IMR-90 (cell line): Measurements from ENCODE around the gene PALMD. TPM values are rescaled to one million over a fixed set of nuclear protein-coding genes. Genes with fewer than 3 reads are reported as not detected.

ENCODE experiments used
- ATAC-seq: fragments of 200-7000 bp; cut with Tn5 transposase; 2 replicates; pipeline ENCODE4 v1.9.1; 2020; ENCODE audit warnings: low read depth, mild to moderate bottlenecking, moderate library complexity
- BruUV-seq: library from RNA; stranded (reverse); fragments of 400-500 nt; replicated peaks from 2 replicates; lab custom pipeline; 2021; lab: Mats Ljungman, UMichigan
- CTCF ChIA-PET: fragments of 300-600 bp; formaldehyde crosslinking; extraction: SDS; loops from one replicate; lab custom pipeline; 2021; ENCODE audit warnings: antibody characterized with exemption; lab: Yijun Ruan, JAX
- POLR2A ChIA-PET: fragments of 300-600 bp; sonication (Branson Sonifier 250); formaldehyde crosslinking; loops from one replicate; lab custom pipeline; 2022; ENCODE audit warnings: antibody characterized with exemption; ENCODE audit not compliant: unreplicated experiment; lab: Charles Lee
- DNase-seq: peaks from one replicate; pipeline ENCODE4 v3.0.0; 2013
- H2AFZ ChIP-seq: replicated peaks from 2 replicates; pipeline ENCODE3; 2013; ENCODE audit warnings: low read length, mild to moderate bottlenecking; ENCODE audit not compliant: poor library complexity
- H2AK5ac ChIP-seq: 2 replicates; pipeline ENCODE4 v1.6.1; 2013; ENCODE audit warnings: low read depth, low read length, inconsistent platforms
- H2AK9ac ChIP-seq: replicated peaks from 2 replicates; pipeline ENCODE3; 2013; ENCODE audit warnings: mild to moderate bottlenecking, low read depth, low read length, moderate library complexity; ENCODE audit not compliant: poor library complexity
- H2BK120ac ChIP-seq: 2 replicates; pipeline ENCODE4 v1.6.1; 2013; ENCODE audit warnings: low read depth, low read length, inconsistent platforms
- H2BK15ac ChIP-seq: 3 replicates; pipeline ENCODE4 v1.6.1; 2013; ENCODE audit warnings: low read depth, low read length, inconsistent platforms
- H2BK20ac ChIP-seq: 2 replicates; pipeline ENCODE4 v1.6.1; 2013; ENCODE audit warnings: low read depth, mild to moderate bottlenecking, inconsistent platforms, low read length, moderate library complexity
- H2BK5ac ChIP-seq: 2 replicates; pipeline ENCODE4 v1.6.1; 2013; ENCODE audit warnings: mild to moderate bottlenecking, low read depth, low read length, inconsistent platforms; ENCODE audit not compliant: poor library complexity, severe bottlenecking
- H3K14ac ChIP-seq: replicated peaks from 2 replicates; pipeline ENCODE4 v1.6.1; 2013; ENCODE audit warnings: low read depth, low read length, inconsistent platforms
- H3K18ac ChIP-seq: 2 replicates; pipeline ENCODE4 v1.6.1; 2013; ENCODE audit warnings: low read depth, low read length, control low read depth
- H3K23ac ChIP-seq: 2 replicates; pipeline ENCODE4 v1.6.1; 2013; ENCODE audit warnings: low read depth, low read length, inconsistent platforms
- H3K27ac ChIP-seq: 2 replicates; pipeline ENCODE4 v1.5.1; 2013; ENCODE audit warnings: mild to moderate bottlenecking, control low read depth, low read length; ENCODE audit not compliant: insufficient read depth
- H3K27me3 ChIP-seq: 2 replicates; pipeline ENCODE4 v1.6.1; 2013; ENCODE audit warnings: low read length; ENCODE audit not compliant: control insufficient read depth, insufficient read depth
- H3K36me3 ChIP-seq: 2 replicates; pipeline ENCODE4 v1.6.1; 2013; ENCODE audit warnings: low read length, mixed read lengths; ENCODE audit not compliant: control insufficient read depth, insufficient read depth
- H3K4ac ChIP-seq: 2 replicates; pipeline ENCODE4 v1.6.1; 2013; ENCODE audit warnings: low read depth, low read length, inconsistent platforms
- H3K4me1 ChIP-seq: 2 replicates; pipeline ENCODE4 v1.6.1; 2013; ENCODE audit warnings: low read length, mixed read lengths; ENCODE audit not compliant: control insufficient read depth, insufficient read depth
- H3K4me2 ChIP-seq: 2 replicates; pipeline ENCODE4 v1.6.1; 2013; ENCODE audit warnings: low read depth, mild to moderate bottlenecking, control low read depth, low read length, moderate library complexity
- H3K4me3 ChIP-seq: 2 replicates; pipeline ENCODE4 v1.5.1; 2013; ENCODE audit warnings: low read depth, mild to moderate bottlenecking, control low read depth, low read length, moderate library complexity; ENCODE audit not compliant: insufficient read depth
- H3K56ac ChIP-seq: 2 replicates; pipeline ENCODE4 v1.6.1; 2013; ENCODE audit warnings: low read length, inconsistent platforms; ENCODE audit not compliant: insufficient read depth; ENCODE audit errors: extremely low read depth
- H3K79me1 ChIP-seq, 2 experiments: 2 replicates each; pipeline ENCODE4 v1.6.1; 2013; ENCODE audit warnings: low read length in 2 of 2, inconsistent platforms in 1 of 2, low read depth in 1 of 2
- H3K9ac ChIP-seq: 2 replicates; pipeline ENCODE4 v1.6.1; 2013; ENCODE audit warnings: low read depth, low read length, control low read depth
- H3K9me1 ChIP-seq: 2 replicates; pipeline ENCODE4 v1.6.1; 2013; ENCODE audit warnings: low read length, inconsistent platforms; ENCODE audit not compliant: insufficient read depth
- H3K9me3 ChIP-seq: 2 replicates; pipeline ENCODE4 v1.6.1; 2013; ENCODE audit warnings: low read length; ENCODE audit not compliant: control insufficient read depth, insufficient read depth
- H4K20me1 ChIP-seq: 2 replicates; pipeline ENCODE4 v1.6.1; 2013; ENCODE audit warnings: low read length, inconsistent platforms; ENCODE audit not compliant: insufficient read depth
- H4K5ac ChIP-seq: 2 replicates; pipeline ENCODE4 v1.6.1; 2013; ENCODE audit warnings: mild to moderate bottlenecking, low read depth, low read length, control low read depth
- H4K8ac ChIP-seq, 2 experiments: 2 replicates each; pipeline ENCODE4 v1.6.1; 2013; ENCODE audit warnings: low read depth in 2 of 2, low read length in 2 of 2, control low read depth in 1 of 2, inconsistent platforms in 1 of 2
- H4K91ac ChIP-seq: 2 replicates; pipeline ENCODE4 v1.6.1; 2013; ENCODE audit warnings: low read depth, low read length, inconsistent platforms; ENCODE audit not compliant: insufficient read depth
- BHLHE40 ChIP-seq: fragments of 150-350 bp; IDR thresholded peaks from 2 replicates; pipeline ENCODE4 v1.6.1; 2016; ENCODE audit warnings: mild to moderate bottlenecking, low read depth, low read length
- FOS ChIP-seq: fragments of 150-350 bp; IDR thresholded peaks from 2 replicates; pipeline ENCODE4 v1.6.1; 2016; ENCODE audit warnings: low read depth, low read length
- POLR2A ChIP-seq: IDR thresholded peaks from 2 replicates; pipeline ENCODE4 v1.6.1; 2012; ENCODE audit warnings: mild to moderate bottlenecking, low read depth, low read length
- RCOR1 ChIP-seq: IDR thresholded peaks from 2 replicates; pipeline ENCODE4 v1.6.1; 2012; ENCODE audit warnings: mild to moderate bottlenecking, low read length, improper control_type of control experiment; ENCODE audit not compliant: insufficient replicate concordance
- RFX5 ChIP-seq: IDR thresholded peaks from 2 replicates; pipeline ENCODE4 v1.8.0; 2012; ENCODE audit warnings: low read depth, mild to moderate bottlenecking, low read length, moderate library complexity
- WGBS, 2 experiments: methylation state at CpG; one replicate each; pipeline versions ENCODE4 v1.1.5 to v1.1.7; 2013; ENCODE audit warnings: missing lambda C conversion rate in 2 of 2; ENCODE audit not compliant: insufficient read length in 1 of 2; ENCODE audit errors: extremely low coverage in 2 of 2; 5-methylcytosine and 5-hydroxymethylcytosine counted together
- dilution Hi-C: fragments of 300-500 bp; cut with HindIII; formaldehyde crosslinking; loops from one replicate; pipeline ENCODE4 v1.14.3; 2018; ENCODE audit warnings: low sequenced_read_pairs; ENCODE audit not compliant: unreplicated experiment
- in situ Hi-C: fragments of 300-500 bp; cut with MboI; formaldehyde crosslinking; loops from 3 replicates; pipeline ENCODE4 v1.14.3; 2019; ENCODE audit warnings: low sequenced_read_pairs, inconsistent platforms, mixed read lengths
- intact Hi-C: fragments of 100-400 bp; cut with micrococcal nuclease; formaldehyde crosslinking; loops from 2 replicates; pipeline ENCODE4 v1.10.0; 2022
- polyA plus RNA-seq, 3 experiments: library from polyadenylated mRNA; depleted of rRNA; stranded (reverse); fragments of >200 nt; gene quantifications; 2 replicates each; pipeline ENCODE4 v1.2.3, GENCODE V29; 2012; ENCODE audit warnings: low replicate concordance in 1 of 3
- total RNA-seq: library from RNA; depleted of rRNA; stranded (reverse); fragments of >200 nt; gene quantifications from 2 replicates; pipeline ENCODE4 v1.2.3, GENCODE V29; 2012

Gene PALMD
- total and polyA plus RNA-seq, 2 of the 4 experiments (the other 2 are of a cell fraction): 0.51 to 0.72 TPM

- Histone ChIP-seq H4K8ac (no peak overlapping the region), H2BK120ac (no peak overlapping the region), H3K18ac (no peak overlapping the region), H3K9ac (no peak overlapping the region), H3K4ac (no peak overlapping the region), H4K5ac (no peak overlapping the region), H2BK15ac (no peak overlapping the region), H4K91ac (no peak overlapping the region), H4K20me1 (no peaks in the 10 kb centered on the region), H3K27ac (no peak overlapping the region), H2BK5ac (no peak overlapping the region), H3K4me1 (peaks cover 3% of the 10 kb centered on the region; the same call in 1 of the 2 replicates), H3K23ac (no peak overlapping the region), H2AFZ (no peak overlapping the region), H3K4me3 (no peak overlapping the region), H3K56ac (no peak overlapping the region), H3K9me3 (no peaks in the 10 kb centered on the region), H3K27me3 (no peaks in the 10 kb centered on the region), H3K14ac (no peak overlapping the region), H3K36me3 (no peaks in the 10 kb centered on the region), H2BK20ac (no peak overlapping the region), H3K9me1 (no peaks in the 10 kb centered on the region), H3K4me2 (no peak overlapping the region), H3K79me1 (no peaks in the 10 kb centered on the region), H2AK5ac (no peak overlapping the region), H2AK9ac (no peak overlapping the region)
- intact Hi-C loops: no loop called here
- peak; percentile 17; the same call in 1 of the 2 replicates for ATAC-seq
- CTCF ChIA-PET: interaction anchor here (1.1 kb wide), 1 partner anchor 15 kb away, joined by 4 read pairs; no protein-coding TSS in a partner anchor
- dilution Hi-C loops: no loop called here
- in situ Hi-C loops: no loop called here
- TF ChIP-seq RCOR1 (no peak), RFX5 (no peak), BHLHE40 (no peak), FOS (no peak), POLR2A (no peak)
- POLR2A ChIA-PET: no interaction called here
- BruUV-seq: no TSS peak
- DNase-seq: peak; percentile 50
- no CpG with 5 or more reads among the region's 2 CpGs for WGBS, 2 experiments
Measured at GRCh38 chr1:99613716-99614115, 32.2 kb upstream of the PALMD start.
